HepG2 (cell line): ENCODE data around the gene PCSK6. TPM values are rescaled to one million over a fixed set of nuclear protein-coding genes. Genes with fewer than 3 reads are reported as not detected.

ENCODE experiments used
- AHDC1 ChIP-seq: sonication (generic); formaldehyde crosslinking; IDR thresholded peaks from 2 replicates; pipeline ENCODE4 v1.5.1; 2020; ENCODE audit warnings: mild to moderate bottlenecking, missing genetic modification reagents, borderline replicate concordance
- CCDC6 ChIP-seq: sonication (generic); formaldehyde crosslinking; IDR thresholded peaks from 2 replicates; pipeline ENCODE4 v1.8.1; 2022; ENCODE audit warnings: mild to moderate bottlenecking, missing genetic modification reagents, moderate library complexity
- FOXO1 ChIP-seq: sonication (generic); formaldehyde crosslinking; IDR thresholded peaks from 2 replicates; pipeline ENCODE4 v1.4.0; 2020; ENCODE audit warnings: missing genetic modification reagents
- FOXP1 ChIP-seq, 2 experiments: fragments of 450-650 bp in 1 of 2; IDR thresholded peaks; 2 replicates each; pipeline ENCODE4 v1.6.1; 2017 to 2018; ENCODE audit warnings: antibody characterized with exemption in 1 of 2
- GABPB1 ChIP-seq: IDR thresholded peaks from 2 replicates; pipeline ENCODE4 v1.6.1; 2016; ENCODE audit warnings: mild to moderate bottlenecking, missing genetic modification reagents, moderate library complexity, missing compliant biosample characterization
- MAX ChIP-seq: IDR thresholded peaks from 2 replicates; pipeline ENCODE4 v1.6.1; 2012; ENCODE audit warnings: inconsistent platforms
- MYC ChIP-seq: sonication (generic); formaldehyde crosslinking; IDR thresholded peaks from 2 replicates; pipeline ENCODE4 v1.9.0; 2021; ENCODE audit warnings: missing genetic modification reagents, borderline replicate concordance
- NR2C2 ChIP-seq: sonication (generic); formaldehyde crosslinking; IDR thresholded peaks from 2 replicates; pipeline ENCODE4 v1.4.0; 2020; ENCODE audit warnings: missing genetic modification reagents, mild to moderate bottlenecking, moderate library complexity, borderline replicate concordance
- POLR2AphosphoS5 ChIP-seq: IDR thresholded peaks from 2 replicates; pipeline ENCODE4 v1.6.1; 2012; ENCODE audit warnings: low read depth, low read length
- POLR2G ChIP-seq: fragments of 200-400 bp; formaldehyde crosslinking; IDR thresholded peaks from 2 replicates; pipeline ENCODE4 v1.6.1; 2018; ENCODE audit warnings: mild to moderate bottlenecking, low read depth, low read length, moderate library complexity
- RFX5 ChIP-seq: IDR thresholded peaks from 2 replicates; pipeline ENCODE4 v1.6.1; 2011; ENCODE audit warnings: low read depth, low read length, improper control_type of control experiment
- TARDBP ChIP-seq: sonication (generic); formaldehyde crosslinking; IDR thresholded peaks from 2 replicates; pipeline ENCODE4 v1.8.0; 2022; ENCODE audit warnings: mild to moderate bottlenecking, missing genetic modification reagents
- TRIM24 ChIP-seq: sonication (generic); formaldehyde crosslinking; IDR thresholded peaks from 2 replicates; pipeline ENCODE4 v1.8.0; 2022; ENCODE audit warnings: mild to moderate bottlenecking, missing genetic modification reagents
- ZFP1 ChIP-seq: IDR thresholded peaks from 2 replicates; pipeline ENCODE4 v1.6.1; 2016
- ZNF124 ChIP-seq: sonication (generic); formaldehyde crosslinking; IDR thresholded peaks from 2 replicates; pipeline ENCODE4 v1.4.0; 2020; ENCODE audit warnings: missing genetic modification reagents
- ZNF292 ChIP-seq: sonication (generic); formaldehyde crosslinking; IDR thresholded peaks from 2 replicates; pipeline ENCODE4 v1.8.1; 2022; ENCODE audit warnings: mild to moderate bottlenecking, low read depth, missing genetic modification reagents, borderline replicate concordance
- ZNF513 ChIP-seq: sonication (generic); formaldehyde crosslinking; conservative IDR thresholded peaks from 2 replicates; pipeline ENCODE4 v1.5.0; 2020; ENCODE audit warnings: missing genetic modification reagents
- ZNF687 ChIP-seq: sonication (generic); formaldehyde crosslinking; IDR thresholded peaks from 2 replicates; pipeline ENCODE4 v1.5.1; 2020; ENCODE audit warnings: mild to moderate bottlenecking, missing genetic modification reagents, moderate library complexity
- polyA plus RNA-seq, 8 experiments: library from polyadenylated mRNA; depleted of rRNA in 3 of 8; stranded (reverse) in 7 of 8; unstranded in 1 of 8; fragments of >200 nt; fragmentation: Illumina TruSeq in 4 of 8; extraction: Trizol in 4 of 8; gene quantifications; 2 replicates each; pipeline versions ENCODE4 v1.2.1 to v1.2.3, GENCODE V29; 2011 to 2016; ENCODE audit warnings: low read depth in 4 of 8, missing spikeins in 1 of 8, mixed read lengths in 1 of 8; ENCODE audit not compliant: insufficient read depth in 1 of 8
- total RNA-seq, 5 experiments: library from RNA; depleted of rRNA; stranded (reverse); fragments of >200 nt; fragmentation: Illumina TruSeq; extraction: Trizol; gene quantifications; 2 replicates each; pipeline ENCODE4 v1.2.3, GENCODE V29; 2016; ENCODE audit warnings: low read depth in 1 of 5

The PCSK6 gene
- total and polyA plus RNA-seq, 2 of the 13 experiments (the other 11 are each of a cell fraction or from before 2014, with no cell fraction given) = 56.5 to 155 TPM

- peak; percentile 98 for TF ChIP-seq ZNF687 (CRISPR knock-in tag)
- TF ChIP-seq RFX5 = no peak
- TF ChIP-seq ZFP1 (CRISPR knock-in tag) = peak; percentile 81; the same call in 1 of the 2 replicates
- peak; percentile 60 for TF ChIP-seq CCDC6 (CRISPR knock-in tag)
- peak; percentile 70 for TF ChIP-seq GABPB1 (CRISPR knock-in tag)
- TF ChIP-seq POLR2G = peak; percentile 69
- peak; percentile 83 for TF ChIP-seq MAX
- peak; percentile 65; the same call in 1 of the 2 replicates for TF ChIP-seq TRIM24 (CRISPR knock-in tag)
- peak; percentile 57; the same call in 1 of the 2 replicates for TF ChIP-seq ZNF124 (CRISPR knock-in tag)
- peak; percentile 85 for TF ChIP-seq AHDC1 (CRISPR knock-in tag)
- TF ChIP-seq FOXO1 (CRISPR knock-in tag) = peak; percentile 100
- peak; percentile 94 for TF ChIP-seq POLR2AphosphoS5
- no peak for TF ChIP-seq ZNF513 (CRISPR knock-in tag)
- TF ChIP-seq FOXP1 (IDR thresholded peaks at IDR 0.05) = peak; percentile 94
- peak; percentile 98 for TF ChIP-seq FOXP1 (CRISPR knock-in tag; IDR thresholded peaks at IDR 0.05)
- peak; percentile 18; the same call in 1 of the 2 replicates for TF ChIP-seq TARDBP
- peak; percentile 76; the same call in 1 of the 2 replicates for TF ChIP-seq MYC (CRISPR knock-in tag)
- TF ChIP-seq NR2C2 (CRISPR knock-in tag) = 0 out of 2 replicates have a peak, but pooled peaks have one; percentile 45
- TF ChIP-seq ZNF292 = peak; percentile 95
These were observed 38.8 kb upstream of the PCSK6 start (continued) for GRCh38 chr15:101528108-101528916.
